ENCODE results near the gene UBE3C.

GRCh38 chr7:157263156-157263555, 124.4 kb downstream of the UBE3C start:
- TF ChIP-seq CTCF (optimal IDR thresholded peaks at IDR 0.05 in 1 of 3, IDR thresholded peaks at IDR 0.05 in 1 of 3, conservative IDR thresholded peaks at IDR 0.05 in 1 of 3; ENCODE audit: extremely low read depth in 1 of 3, insufficient read depth in 2 of 3, low read length in 3 of 3) (no peak), EZH2 (IDR thresholded peaks at IDR 0.05; ENCODE audit: low read length) (no peak)
